ENCODE measurements around the gene CSRP1. TPM values are rescaled to one million over a fixed set of nuclear protein-coding genes. Genes with fewer than 3 reads are reported as not detected.
A peak's percentile ranks its signal among the peaks of the same experiment; 100 is the strongest.

Gene CSRP1
- total RNA-seq, 2 experiments from 2014 or later: 46.4 to 89.8 TPM

DNA sequence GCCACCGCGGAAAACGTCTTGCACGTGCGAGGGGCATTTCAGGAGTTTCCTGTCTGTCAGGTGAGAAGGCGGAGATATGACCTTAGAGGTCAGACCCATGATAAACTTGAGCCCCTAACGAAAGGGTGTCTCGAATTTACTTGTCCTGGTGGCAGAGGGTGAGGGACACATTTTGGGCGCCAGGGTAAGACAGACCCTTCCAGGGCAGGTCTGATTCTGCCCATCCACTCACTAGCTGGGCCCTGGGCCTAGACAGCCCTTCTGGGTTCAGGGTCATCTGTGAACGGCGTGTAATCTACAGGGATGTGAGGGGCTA, 395 bp upstream of the CSRP1 start:
- H4K20me1 ChIP-seq (ENCODE audit: insufficient read depth, low read length): no peaks in the 10 kb centered on the region
- CTCF ChIA-PET (ENCODE audit: unreplicated experiment): interaction anchor here (0.8 to 2.3 kb wide), 2 partner anchors 26 to 92 kb away, joined by 4 to 12 read pairs; no protein-coding TSS in a partner anchor
- POLR2A ChIA-PET: interaction anchor here (0.7 to 1.1 kb wide), 2 partner anchors 837 to 1904 kb away, joined by 3 read pairs; partner anchors contain the start of gene DDX59
- TF ChIP-seq EZH2phosphoT487 (IDR thresholded peaks at IDR 0.05; ENCODE audit: borderline replicate concordance, low read depth, low read length): no peak
- TF ChIP-seq, protein P1, sequence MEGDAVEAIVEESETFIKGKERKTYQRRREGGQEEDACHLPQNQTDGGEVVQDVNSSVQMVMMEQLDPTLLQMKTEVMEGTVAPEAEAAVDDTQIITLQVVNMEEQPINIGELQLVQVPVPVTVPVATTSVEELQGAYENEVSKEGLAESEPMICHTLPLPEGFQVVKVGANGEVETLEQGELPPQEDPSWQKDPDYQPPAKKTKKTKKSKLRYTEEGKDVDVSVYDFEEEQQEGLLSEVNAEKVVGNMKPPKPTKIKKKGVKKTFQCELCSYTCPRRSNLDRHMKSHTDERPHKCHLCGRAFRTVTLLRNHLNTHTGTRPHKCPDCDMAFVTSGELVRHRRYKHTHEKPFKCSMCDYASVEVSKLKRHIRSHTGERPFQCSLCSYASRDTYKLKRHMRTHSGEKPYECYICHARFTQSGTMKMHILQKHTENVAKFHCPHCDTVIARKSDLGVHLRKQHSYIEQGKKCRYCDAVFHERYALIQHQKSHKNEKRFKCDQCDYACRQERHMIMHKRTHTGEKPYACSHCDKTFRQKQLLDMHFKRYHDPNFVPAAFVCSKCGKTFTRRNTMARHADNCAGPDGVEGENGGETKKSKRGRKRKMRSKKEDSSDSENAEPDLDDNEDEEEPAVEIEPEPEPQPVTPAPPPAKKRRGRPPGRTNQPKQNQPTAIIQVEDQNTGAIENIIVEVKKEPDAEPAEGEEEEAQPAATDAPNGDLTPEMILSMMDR (conservative IDR thresholded peaks at IDR 0.05; ENCODE audit: low read length): no peak
- intact Hi-C loops (cut with micrococcal nuclease; ENCODE audit: unreplicated experiment): loop anchor here (5.0 kb wide), 1 partner anchor 485 kb away; the partner anchor contains the start of gene KIF21B
- H3K27ac ChIP-seq (ENCODE audit: low read depth, low read length, poor library complexity, severe bottlenecking): peak overlapping the region; percentile 59
- no peak for DNase-seq (ENCODE audit: low spot score)
- BruUV-seq (replicated peaks): TSS peak; percentile 66
- H3K4me2 ChIP-seq (ENCODE audit: low read length): peak overlapping the region; percentile 79
- H2AFZ ChIP-seq (ENCODE audit: low read length): peak overlapping the region; percentile 76
- H3K4me3 ChIP-seq (ENCODE audit: low read depth, low read length, poor library complexity, severe bottlenecking): peak overlapping the region; percentile 80
- no peaks in the 10 kb centered on the region for H3K36me3 ChIP-seq (ENCODE audit: insufficient read depth, low read length)
- H3K79me2 ChIP-seq (ENCODE audit: insufficient read depth, low read depth, low read length): peaks cover 33% of the 10 kb centered on the region; the same call in 1 of the 2 replicates
- H3K4me1 ChIP-seq (ENCODE audit: insufficient read depth, low read length, poor library complexity, severe bottlenecking): peaks cover 96% of the 10 kb centered on the region
- no peaks in the 10 kb centered on the region for H3K9me3 ChIP-seq (ENCODE audit: low read length)
- no peaks in the 10 kb centered on the region for H3K9me2 ChIP-seq (ENCODE audit: insufficient read depth, low read length)

DNA sequence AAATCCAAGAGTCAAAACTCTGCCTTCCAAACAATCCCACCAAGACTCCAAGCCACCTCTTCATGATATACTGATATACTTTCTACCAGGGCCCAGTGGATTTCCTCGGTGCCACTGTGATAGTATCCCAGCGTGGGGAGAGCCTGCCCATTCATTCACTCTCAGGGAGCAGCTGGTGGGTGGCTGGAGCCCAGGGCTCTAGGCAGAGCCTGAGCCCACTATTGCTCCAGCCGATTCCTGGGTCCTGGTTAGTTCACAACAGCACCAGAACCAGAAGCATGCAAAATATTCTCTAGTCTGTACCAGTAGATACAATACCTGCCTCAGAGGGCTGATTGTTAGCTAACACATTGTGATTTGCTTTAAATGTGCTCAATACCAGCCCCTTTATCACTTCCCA, 831 bp downstream of the CSRP1 start:
- Histone ChIP-seq H3K4me1 (ENCODE audit: insufficient read depth, low read length, poor library complexity, severe bottlenecking) (peaks cover 88% of the 10 kb centered on the region), H3K36me3 (ENCODE audit: insufficient read depth, low read length) (no peaks in the 10 kb centered on the region), H4K20me1 (ENCODE audit: insufficient read depth, low read length) (no peaks in the 10 kb centered on the region), H3K4me3 (ENCODE audit: low read depth, low read length, poor library complexity, severe bottlenecking) (peak overlapping the region; percentile 80), H3K27ac (ENCODE audit: low read depth, low read length, poor library complexity, severe bottlenecking) (peak overlapping the region; percentile 59), H3K4me2 (ENCODE audit: low read length) (peak overlapping the region; percentile 79), H3K9me3 (ENCODE audit: low read length) (no peaks in the 10 kb centered on the region), H2AFZ (ENCODE audit: low read length) (peak overlapping the region; percentile 76), H3K79me2 (ENCODE audit: insufficient read depth, low read depth, low read length) (peaks cover 33% of the 10 kb centered on the region; the same call in 1 of the 2 replicates), H3K9me2 (ENCODE audit: insufficient read depth, low read length) (no peaks in the 10 kb centered on the region)
- CTCF ChIA-PET (ENCODE audit: unreplicated experiment): interaction anchor here (2.3 kb wide), 1 partner anchor 25 kb away, joined by 12 read pairs; no protein-coding TSS in a partner anchor
- intact Hi-C loops (cut with micrococcal nuclease; ENCODE audit: unreplicated experiment): loop anchor here (5.0 kb wide), 1 partner anchor 484 kb away; the partner anchor contains the start of gene KIF21B
- BruUV-seq (replicated peaks): TSS peak; percentile 52
- no peak for TF ChIP-seq EZH2phosphoT487 (IDR thresholded peaks at IDR 0.05; ENCODE audit: borderline replicate concordance, low read depth, low read length)
- TF ChIP-seq, protein P1 (conservative IDR thresholded peaks at IDR 0.05; ENCODE audit: low read length): no peak
- DNase-seq (ENCODE audit: low spot score): no peak
- POLR2A ChIA-PET: interaction anchor here (0.9 to 1.7 kb wide), 3 partner anchors 16 to 26 kb away, joined by 3 read pairs; no protein-coding TSS in a partner anchor

DNA sequence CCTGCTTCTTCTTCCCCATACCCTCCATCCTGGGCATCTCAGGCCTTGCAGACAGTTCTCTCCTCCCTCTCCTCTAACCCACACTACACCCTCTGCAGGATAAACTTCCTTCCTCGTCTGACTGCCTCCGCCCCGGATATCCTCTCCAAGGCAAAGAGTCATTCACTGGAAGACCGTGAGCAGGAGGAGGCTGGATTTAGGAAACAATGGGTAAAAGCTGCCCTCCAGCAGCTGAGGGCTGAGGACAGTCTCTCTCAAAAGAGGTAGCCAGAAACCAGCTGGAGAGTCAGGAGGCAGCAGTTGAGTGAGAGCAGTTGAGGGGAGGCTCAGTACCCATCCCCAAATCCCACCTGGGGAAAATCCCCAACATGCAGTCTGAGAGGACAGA, 1.4 kb downstream of the CSRP1 start:
- Histone ChIP-seq H2AFZ (ENCODE audit: low read length) (no peak overlapping the region), H3K79me2 (ENCODE audit: insufficient read depth, low read depth, low read length) (peaks cover 33% of the 10 kb centered on the region; the same call in 1 of the 2 replicates), H3K4me1 (ENCODE audit: insufficient read depth, low read length, poor library complexity, severe bottlenecking) (peaks cover 82% of the 10 kb centered on the region), H3K36me3 (ENCODE audit: insufficient read depth, low read length) (no peaks in the 10 kb centered on the region), H3K9me3 (ENCODE audit: low read length) (no peaks in the 10 kb centered on the region), H3K9me2 (ENCODE audit: insufficient read depth, low read length) (no peaks in the 10 kb centered on the region), H3K27ac (ENCODE audit: low read depth, low read length, poor library complexity, severe bottlenecking) (peak overlapping the region; percentile 59), H3K4me3 (ENCODE audit: low read depth, low read length, poor library complexity, severe bottlenecking) (peak overlapping the region; percentile 80), H4K20me1 (ENCODE audit: insufficient read depth, low read length) (no peaks in the 10 kb centered on the region), H3K4me2 (ENCODE audit: low read length) (peak overlapping the region; percentile 79)
- DNase-seq (ENCODE audit: low spot score): no peak
- CTCF ChIA-PET (ENCODE audit: unreplicated experiment): interaction anchor here (1.4 kb wide), 1 partner anchor 23 kb away, joined by 5 read pairs; no protein-coding TSS in a partner anchor
- POLR2A ChIA-PET: interaction anchor here (1.0 to 1.7 kb wide), 3 partner anchors 9 to 25 kb away, joined by 3 read pairs; no protein-coding TSS in a partner anchor
- TF ChIP-seq EZH2phosphoT487 (IDR thresholded peaks at IDR 0.05; ENCODE audit: borderline replicate concordance, low read depth, low read length): no peak
- TF ChIP-seq, protein P1 (conservative IDR thresholded peaks at IDR 0.05; ENCODE audit: low read length): no peak
- intact Hi-C loops (cut with micrococcal nuclease; ENCODE audit: unreplicated experiment): loop anchor here (5.0 kb wide), 1 partner anchor 483 kb away; the partner anchor contains the start of gene KIF21B
- no TSS peak for BruUV-seq (replicated peaks)
